K562 (cell line): ENCODE results near the gene PRKAR2B. TPM values are rescaled to one million over a fixed set of nuclear protein-coding genes. Genes with fewer than 3 reads are reported as not detected.

Experiments
- ADNP ChIP-seq: fragments of 200-800 bp; sonication (Bioruptor generic); IDR thresholded peaks from 2 replicates; pipeline ENCODE4 v1.6.1; 2016; ENCODE audit warnings: missing genetic modification characterization, missing compliant biosample characterization
- BHLHE40 ChIP-seq: IDR thresholded peaks from 2 replicates; pipeline ENCODE4 v1.6.1; 2011; ENCODE audit warnings: low read length, improper control_type of control experiment
- CHAMP1 ChIP-seq: fragments of 450-650 bp; IDR thresholded peaks from 2 replicates; pipeline ENCODE4 v1.6.1; 2016; ENCODE audit warnings: mild to moderate bottlenecking
- DLX4 ChIP-seq: fragments of 250-450 bp; sonication (Bioruptor Pico); IDR thresholded peaks from 2 replicates; pipeline ENCODE4 v1.6.1; 2021; ENCODE audit warnings: mild to moderate bottlenecking
- HDAC6 ChIP-seq: IDR thresholded peaks from 2 replicates; pipeline ENCODE4 v1.6.1; 2012; ENCODE audit warnings: low read depth, mild to moderate bottlenecking, control low read depth, inconsistent platforms, low read length, moderate library complexity
- HOXB6 ChIP-seq: fragments of 250-450 bp; sonication (Bioruptor Pico); IDR thresholded peaks from 2 replicates; pipeline ENCODE4 v1.5.1; 2022; ENCODE audit warnings: mild to moderate bottlenecking, borderline replicate concordance
- IRF9 ChIP-seq: fragments of 450-650 bp; IDR thresholded peaks from 2 replicates; pipeline ENCODE4 v1.6.1; 2016; ENCODE audit warnings: missing biosample characterization, missing genetic modification characterization
- KDM4B ChIP-seq, 2 experiments: fragments of 450-650 bp in 1 of 2; sonication (generic) in 1 of 2; IDR thresholded peaks; 2 replicates each; pipeline ENCODE4 v1.6.1; 2016 to 2017; ENCODE audit warnings: borderline replicate concordance in 2 of 2, antibody characterized with exemption in 1 of 2, low read depth in 1 of 2, mild to moderate bottlenecking in 1 of 2
- MCM3 ChIP-seq: fragments of 450-650 bp; IDR thresholded peaks from 2 replicates; pipeline ENCODE4 v1.6.1; 2016
- NR2F6 ChIP-seq: fragments of 450-650 bp; formaldehyde crosslinking; IDR thresholded peaks from 2 replicates; pipeline ENCODE4 v1.4.0; 2020; ENCODE audit warnings: mild to moderate bottlenecking
- PTBP1 ChIP-seq: fragments of 200-400 bp; formaldehyde crosslinking; IDR thresholded peaks from 2 replicates; pipeline ENCODE4 v1.6.1; 2017; ENCODE audit warnings: low read depth, low read length
- PURB ChIP-seq: sonication (generic); formaldehyde crosslinking; IDR thresholded peaks from 2 replicates; pipeline ENCODE4 v1.9.0; 2021; ENCODE audit warnings: low read depth, mild to moderate bottlenecking, missing genetic modification reagents
- SNAPC5 ChIP-seq: fragments of 250-450 bp; sonication (Bioruptor Pico); IDR thresholded peaks from 2 replicates; pipeline ENCODE4 v1.8.0; 2021; ENCODE audit warnings: moderate library complexity, mild to moderate bottlenecking, inconsistent platforms
- THAP12 ChIP-seq: fragments of 250-450 bp; sonication (Bioruptor Pico); IDR thresholded peaks from 2 replicates; pipeline ENCODE4 v1.9.0; 2021; ENCODE audit warnings: mild to moderate bottlenecking, inconsistent platforms
- ZNF165 ChIP-seq: fragments of 250-450 bp; sonication (Bioruptor Pico); IDR thresholded peaks from 2 replicates; pipeline ENCODE4 v1.4.0; 2020; ENCODE audit warnings: borderline replicate concordance
- ZNF197 ChIP-seq: fragments of 200-800 bp; sonication (Bioruptor generic); IDR thresholded peaks from 2 replicates; pipeline ENCODE4 v1.6.1; 2016; ENCODE audit warnings: low read depth, missing genetic modification characterization, missing compliant biosample characterization
- ZNF311 ChIP-seq: fragments of 250-450 bp; sonication (Bioruptor Pico); IDR thresholded peaks from 2 replicates; pipeline ENCODE4 v1.4.0; 2020; ENCODE audit warnings: mild to moderate bottlenecking, moderate library complexity
- ZNF79 ChIP-seq: fragments of 250-450 bp; sonication (Bioruptor Pico); IDR thresholded peaks from 2 replicates; pipeline ENCODE4 v1.4.0; 2020; ENCODE audit warnings: low read depth, mild to moderate bottlenecking, moderate library complexity
- polyA plus RNA-seq, 8 experiments: library from polyadenylated mRNA; depleted of rRNA in 4 of 8; stranded (reverse) in 5 of 8; unstranded in 3 of 8; fragments of >200 nt; fragmentation: Nextera tagmentation in 2 of 8; fragmentation: Illumina TruSeq in 1 of 8; extraction: Ambion mirVana in 2 of 8; extraction: Trizol in 1 of 8; gene quantifications; 2 replicates each; pipeline versions ENCODE4 v1.2.1 to v1.2.3, GENCODE V29; 2011 to 2014; ENCODE audit warnings: inconsistent platforms in 1 of 8, missing spikeins in 1 of 8
- total RNA-seq, 7 experiments: library from RNA; depleted of rRNA in 6 of 7; stranded (reverse); fragments of >200 nt in 6 of 7; fragmentation: Illumina TruSeq in 2 of 7; extraction: Trizol in 2 of 7; gene quantifications; 2 replicates each; pipeline versions ENCODE4 v1.2.1 to v1.2.3, GENCODE V29; 2011 to 2021; ENCODE audit warnings: low replicate concordance in 1 of 7

PRKAR2B gene
- total and polyA plus RNA-seq, 9 of the 15 experiments (the other 6 are each of a cell fraction or from before 2014, with no cell fraction given), result 59.0 to 173 (median 129) TPM

- TF ChIP-seq CHAMP1, result no peak
- no peak for TF ChIP-seq MCM3
- no peak; the same call in 1 of the 2 replicates for TF ChIP-seq IRF9
- no peak for TF ChIP-seq NR2F6
- no peak for TF ChIP-seq ZNF311 (CRISPR knock-in tag)
- 0 out of 2 replicates have a peak, but pooled peaks have one; percentile 0 for TF ChIP-seq BHLHE40
- no peak for TF ChIP-seq ZNF165 (CRISPR knock-in tag)
- TF ChIP-seq PURB (CRISPR knock-in tag), result no peak
- TF ChIP-seq ADNP (tag), result no peak
- peak; percentile 47; the same call in 1 of the 2 replicates for TF ChIP-seq ZNF79
- no peak for TF ChIP-seq HOXB6 (CRISPR knock-in tag)
- no peak for TF ChIP-seq ZNF197 (CRISPR knock-in tag)
- no peak for TF ChIP-seq HDAC6
- TF ChIP-seq SNAPC5 (CRISPR knock-in tag), result 0 out of 2 replicates have a peak, but pooled peaks have one; percentile 41
- TF ChIP-seq DLX4 (CRISPR knock-in tag), result no peak
- peak in 1 of 2 experiments; percentile 97; a peak in 1 of 4 replicates for TF ChIP-seq KDM4B (IDR thresholded peaks at IDR 0.05; ENCODE audit: borderline replicate concordance in 2 of 2, low read depth in 1 of 2)
- no peak for TF ChIP-seq THAP12
- no peak for TF ChIP-seq PTBP1
Measured at GRCh38 chr7:107009846-107010203, 34.7 kb upstream of the PRKAR2B start (continued).
